ENCODE results near the gene TNNI3K.

The TNNI3K gene

DNA sequence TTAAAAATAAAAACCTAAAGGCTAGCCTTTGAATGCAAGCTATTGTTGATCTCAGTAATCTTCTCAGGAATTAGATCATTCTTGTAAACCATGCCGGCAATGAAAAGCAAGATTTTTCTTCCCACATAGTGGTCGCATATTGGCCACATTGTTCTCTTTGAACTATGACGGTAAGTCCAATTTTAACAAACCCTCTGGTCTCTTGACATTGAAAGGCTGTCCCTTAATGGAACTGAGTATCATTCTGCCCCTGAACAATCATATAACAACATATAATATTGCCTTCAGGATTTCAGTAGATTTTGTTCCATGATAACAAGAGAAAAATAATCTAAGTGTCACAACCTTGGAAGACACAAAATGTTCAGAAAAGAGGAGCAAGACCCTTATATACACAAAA is 1.3 kb downstream of the TNNI3K start:
- no peak overlapping the region for H3K4me3 ChIP-seq (ENCODE audit: low read depth, low read length, poor library complexity, severe bottlenecking)
- H2AFZ ChIP-seq (ENCODE audit: low read length), result no peak overlapping the region
- no peak overlapping the region for H3K27ac ChIP-seq (ENCODE audit: low read depth, low read length, poor library complexity, severe bottlenecking)
- H4K20me1 ChIP-seq (ENCODE audit: insufficient read depth, low read length), result no peaks in the 10 kb centered on the region
- H3K9me2 ChIP-seq (ENCODE audit: low read depth, low read length), result no peaks in the 10 kb centered on the region
- TF ChIP-seq EZH2 (IDR thresholded peaks at IDR 0.05; ENCODE audit: borderline replicate concordance, low read length), result no peak
- TF ChIP-seq, protein P1, sequence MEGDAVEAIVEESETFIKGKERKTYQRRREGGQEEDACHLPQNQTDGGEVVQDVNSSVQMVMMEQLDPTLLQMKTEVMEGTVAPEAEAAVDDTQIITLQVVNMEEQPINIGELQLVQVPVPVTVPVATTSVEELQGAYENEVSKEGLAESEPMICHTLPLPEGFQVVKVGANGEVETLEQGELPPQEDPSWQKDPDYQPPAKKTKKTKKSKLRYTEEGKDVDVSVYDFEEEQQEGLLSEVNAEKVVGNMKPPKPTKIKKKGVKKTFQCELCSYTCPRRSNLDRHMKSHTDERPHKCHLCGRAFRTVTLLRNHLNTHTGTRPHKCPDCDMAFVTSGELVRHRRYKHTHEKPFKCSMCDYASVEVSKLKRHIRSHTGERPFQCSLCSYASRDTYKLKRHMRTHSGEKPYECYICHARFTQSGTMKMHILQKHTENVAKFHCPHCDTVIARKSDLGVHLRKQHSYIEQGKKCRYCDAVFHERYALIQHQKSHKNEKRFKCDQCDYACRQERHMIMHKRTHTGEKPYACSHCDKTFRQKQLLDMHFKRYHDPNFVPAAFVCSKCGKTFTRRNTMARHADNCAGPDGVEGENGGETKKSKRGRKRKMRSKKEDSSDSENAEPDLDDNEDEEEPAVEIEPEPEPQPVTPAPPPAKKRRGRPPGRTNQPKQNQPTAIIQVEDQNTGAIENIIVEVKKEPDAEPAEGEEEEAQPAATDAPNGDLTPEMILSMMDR (IDR thresholded peaks at IDR 0.05; ENCODE audit: low read length), result no peak
- no peaks in the 10 kb centered on the region for H3K9me3 ChIP-seq (ENCODE audit: low read length)
- no peaks in the 10 kb centered on the region for H3K4me1 ChIP-seq (ENCODE audit: insufficient read depth, low read length, severe bottlenecking)
- H3K4me2 ChIP-seq (ENCODE audit: low read length), result no peak overlapping the region
- no peaks in the 10 kb centered on the region for H3K79me2 ChIP-seq (ENCODE audit: insufficient read depth, low read length)
- H3K27me3 ChIP-seq (ENCODE audit: insufficient read depth, low read length), result no peaks in the 10 kb centered on the region
- no peak overlapping the region for H3K9ac ChIP-seq (ENCODE audit: low read length)
- H3K36me3 ChIP-seq (ENCODE audit: insufficient read depth, low read length), result no peaks in the 10 kb centered on the region
- no peaks in the 10 kb centered on the region for H3F3A ChIP-seq (ENCODE audit: insufficient read depth, low read length)

DNA sequence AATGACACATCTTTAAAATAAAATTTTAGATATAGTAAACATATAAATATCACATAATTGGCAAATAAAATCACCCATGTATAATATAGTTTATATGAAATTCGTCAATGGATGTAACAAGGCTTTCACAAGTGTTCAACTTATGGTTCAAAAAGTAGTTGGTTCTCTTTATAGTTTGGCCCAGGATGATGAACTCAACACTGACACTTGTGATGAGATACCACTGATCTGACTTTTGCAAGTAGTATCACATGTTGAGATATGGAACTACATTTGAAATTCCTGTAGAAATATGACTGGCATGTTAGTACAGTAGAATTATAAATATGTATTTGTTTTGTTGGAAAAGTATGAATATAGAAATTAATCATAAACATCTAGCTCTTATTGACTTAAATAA is 1.8 kb downstream of the TNNI3K start:
- Histone ChIP-seq H3K4me1 (ENCODE audit: insufficient read depth, low read length, severe bottlenecking) (no peaks in the 10 kb centered on the region), H3K9me3 (ENCODE audit: low read length) (no peaks in the 10 kb centered on the region), H3K36me3 (ENCODE audit: insufficient read depth, low read length) (no peaks in the 10 kb centered on the region), H4K20me1 (ENCODE audit: insufficient read depth, low read length) (no peaks in the 10 kb centered on the region), H3K4me2 (ENCODE audit: low read length) (no peak overlapping the region), H2AFZ (ENCODE audit: low read length) (no peak overlapping the region), H3K9ac (ENCODE audit: low read length) (no peak overlapping the region), H3K9me2 (ENCODE audit: low read depth, low read length) (no peaks in the 10 kb centered on the region), H3K79me2 (ENCODE audit: insufficient read depth, low read length) (no peaks in the 10 kb centered on the region), H3K27ac (ENCODE audit: low read depth, low read length, poor library complexity, severe bottlenecking) (no peak overlapping the region), H3K27me3 (ENCODE audit: insufficient read depth, low read length) (no peaks in the 10 kb centered on the region), H3F3A (ENCODE audit: insufficient read depth, low read length) (no peaks in the 10 kb centered on the region), H3K4me3 (ENCODE audit: low read depth, low read length, poor library complexity, severe bottlenecking) (no peak overlapping the region)
- no peak for TF ChIP-seq EZH2 (IDR thresholded peaks at IDR 0.05; ENCODE audit: borderline replicate concordance, low read length)

DNA sequence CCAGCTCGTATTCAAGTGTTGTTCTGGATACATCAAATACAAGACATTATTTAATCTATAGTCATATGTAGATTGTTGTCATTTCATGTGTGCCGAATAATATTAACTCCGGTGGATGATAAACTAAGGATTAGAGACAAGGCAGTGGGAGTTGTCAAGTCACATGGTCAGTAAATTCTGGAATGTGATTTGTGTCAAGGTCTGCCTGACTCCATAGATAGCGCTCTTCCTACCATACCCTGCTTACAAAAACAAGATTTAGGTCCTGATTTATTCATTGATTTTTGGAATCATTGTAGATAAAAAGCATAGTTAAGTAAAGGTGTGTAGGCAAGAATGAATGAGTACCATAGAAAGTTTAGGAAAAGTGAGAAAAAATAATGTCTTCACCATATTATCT is 2.6 kb downstream of the TNNI3K start:
- no peaks in the 10 kb centered on the region for H3F3A ChIP-seq (ENCODE audit: insufficient read depth, low read length)
- no peak overlapping the region for H3K9ac ChIP-seq (ENCODE audit: low read length)
- no peaks in the 10 kb centered on the region for H3K79me2 ChIP-seq (ENCODE audit: insufficient read depth, low read length)
- H4K20me1 ChIP-seq (ENCODE audit: insufficient read depth, low read length), result no peaks in the 10 kb centered on the region
- H3K4me1 ChIP-seq (ENCODE audit: insufficient read depth, low read length, severe bottlenecking), result no peaks in the 10 kb centered on the region
- no peak overlapping the region for H3K4me3 ChIP-seq (ENCODE audit: low read depth, low read length, poor library complexity, severe bottlenecking)
- H3K36me3 ChIP-seq (ENCODE audit: insufficient read depth, low read length), result no peaks in the 10 kb centered on the region
- no peak overlapping the region for H3K27ac ChIP-seq (ENCODE audit: low read depth, low read length, poor library complexity, severe bottlenecking)
- H3K27me3 ChIP-seq (ENCODE audit: insufficient read depth, low read length), result no peaks in the 10 kb centered on the region
- no peaks in the 10 kb centered on the region for H3K9me3 ChIP-seq (ENCODE audit: low read length)
- TF ChIP-seq, protein P1 (IDR thresholded peaks at IDR 0.05; ENCODE audit: low read length), result no peak
- TF ChIP-seq EZH2 (IDR thresholded peaks at IDR 0.05; ENCODE audit: borderline replicate concordance, low read length), result no peak
- H2AFZ ChIP-seq (ENCODE audit: low read length), result no peak overlapping the region
- no peak overlapping the region for H3K4me2 ChIP-seq (ENCODE audit: low read length)
- H3K9me2 ChIP-seq (ENCODE audit: low read depth, low read length), result no peaks in the 10 kb centered on the region

DNA sequence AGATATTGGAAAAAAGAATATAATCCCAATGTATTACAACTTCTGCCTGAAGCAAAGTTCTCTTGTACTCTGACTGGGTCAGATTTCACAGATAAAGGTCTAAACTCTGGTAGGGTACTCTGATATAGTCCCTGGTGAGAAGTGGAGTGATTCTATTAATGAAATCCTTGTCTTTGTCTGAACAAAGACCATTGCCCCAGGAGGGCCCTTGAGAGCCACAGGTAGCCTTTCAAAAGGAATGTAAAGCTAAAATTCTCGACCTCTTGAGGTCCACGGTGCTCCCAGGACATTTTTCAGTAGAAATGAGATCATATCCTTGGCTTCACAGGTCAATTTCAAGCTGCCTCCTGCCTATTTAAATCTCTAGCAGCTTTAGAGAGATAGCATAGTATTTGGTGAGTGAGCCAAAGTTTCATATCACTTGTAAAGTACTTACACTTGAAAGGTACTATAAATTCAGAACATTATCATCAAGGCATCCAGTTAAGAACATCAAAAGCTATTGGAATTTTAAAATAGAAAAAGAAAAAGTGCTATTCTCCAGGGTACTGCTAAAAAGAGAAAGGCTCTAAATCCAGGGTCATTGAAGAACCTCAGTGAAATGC is 10.1 kb downstream of the TNNI3K start:
- H3K9ac ChIP-seq (ENCODE audit: low read length), result no peak overlapping the region
- TF ChIP-seq EZH2 (IDR thresholded peaks at IDR 0.05; ENCODE audit: borderline replicate concordance, low read length), result no peak
- TF ChIP-seq, protein P1 (IDR thresholded peaks at IDR 0.05; ENCODE audit: low read length), result no peak
- no peak overlapping the region for H2AFZ ChIP-seq (ENCODE audit: low read length)
- no peaks in the 10 kb centered on the region for H3K9me3 ChIP-seq (ENCODE audit: low read length)
- H3K79me2 ChIP-seq (ENCODE audit: insufficient read depth, low read length), result no peaks in the 10 kb centered on the region
- no peaks in the 10 kb centered on the region for H4K20me1 ChIP-seq (ENCODE audit: insufficient read depth, low read length)
- H3K4me2 ChIP-seq (ENCODE audit: low read length), result no peak overlapping the region
- H3K4me1 ChIP-seq (ENCODE audit: insufficient read depth, low read length, severe bottlenecking), result no peaks in the 10 kb centered on the region
- H3K4me3 ChIP-seq (ENCODE audit: low read depth, low read length, poor library complexity, severe bottlenecking), result no peak overlapping the region
- H3K27ac ChIP-seq (ENCODE audit: low read depth, low read length, poor library complexity, severe bottlenecking), result no peak overlapping the region
- H3F3A ChIP-seq (ENCODE audit: insufficient read depth, low read length), result no peaks in the 10 kb centered on the region
- H3K9me2 ChIP-seq (ENCODE audit: low read depth, low read length), result no peaks in the 10 kb centered on the region
- H3K27me3 ChIP-seq (ENCODE audit: insufficient read depth, low read length), result no peaks in the 10 kb centered on the region
- H3K36me3 ChIP-seq (ENCODE audit: insufficient read depth, low read length), result no peaks in the 10 kb centered on the region

Data from OCI-LY1 (cell line).